VCaP (cell line): ENCODE results near the gene CDC42EP2.

Experiments
- H3K27ac ChIP-seq: fragments of 450-650 bp; 2 replicates; pipeline ENCODE4 v1.5.1; 2017
- TF ChIP-seq, protein P1 (sequence below): fragments of 450-650 bp; conservative IDR thresholded peaks from 2 replicates; pipeline ENCODE4 v1.5.1; 2017; ENCODE audit warnings: mild to moderate bottlenecking, moderate library complexity

The CDC42EP2 gene

DNA sequence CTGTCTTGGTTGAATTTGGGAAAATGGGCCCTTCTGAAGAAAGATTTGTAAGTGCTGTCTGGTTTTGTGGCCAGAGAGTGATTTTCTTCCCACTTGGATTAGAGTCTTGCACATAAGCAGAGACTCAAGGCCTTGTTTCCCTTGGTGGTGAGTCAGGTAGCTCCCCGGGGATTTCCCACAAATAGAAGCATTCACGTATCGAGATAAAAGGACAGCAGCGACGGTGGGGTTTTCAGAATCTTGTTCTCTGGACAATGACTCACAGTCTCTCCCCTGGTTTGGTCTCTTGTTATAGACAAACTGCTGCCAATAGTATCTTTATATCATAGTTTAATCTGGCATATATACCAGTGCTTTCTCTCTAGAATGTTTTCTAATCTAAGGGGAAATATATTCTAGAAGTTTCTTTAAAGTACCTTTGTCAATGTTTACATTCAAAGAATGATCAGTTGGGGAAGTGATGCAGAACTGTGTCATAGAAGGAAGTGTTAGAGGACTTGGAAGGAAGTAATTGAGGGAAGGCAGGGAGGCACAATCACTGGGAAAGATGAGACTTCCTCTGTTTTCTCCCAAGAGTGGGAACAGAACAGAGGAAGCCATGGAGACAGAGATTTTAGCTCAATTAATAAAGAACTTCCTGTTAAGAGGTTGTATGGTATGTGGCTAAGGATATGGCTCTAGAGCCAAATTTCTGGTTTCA, 34.8 kb upstream of the CDC42EP2 start:
- TF ChIP-seq, protein P1, sequence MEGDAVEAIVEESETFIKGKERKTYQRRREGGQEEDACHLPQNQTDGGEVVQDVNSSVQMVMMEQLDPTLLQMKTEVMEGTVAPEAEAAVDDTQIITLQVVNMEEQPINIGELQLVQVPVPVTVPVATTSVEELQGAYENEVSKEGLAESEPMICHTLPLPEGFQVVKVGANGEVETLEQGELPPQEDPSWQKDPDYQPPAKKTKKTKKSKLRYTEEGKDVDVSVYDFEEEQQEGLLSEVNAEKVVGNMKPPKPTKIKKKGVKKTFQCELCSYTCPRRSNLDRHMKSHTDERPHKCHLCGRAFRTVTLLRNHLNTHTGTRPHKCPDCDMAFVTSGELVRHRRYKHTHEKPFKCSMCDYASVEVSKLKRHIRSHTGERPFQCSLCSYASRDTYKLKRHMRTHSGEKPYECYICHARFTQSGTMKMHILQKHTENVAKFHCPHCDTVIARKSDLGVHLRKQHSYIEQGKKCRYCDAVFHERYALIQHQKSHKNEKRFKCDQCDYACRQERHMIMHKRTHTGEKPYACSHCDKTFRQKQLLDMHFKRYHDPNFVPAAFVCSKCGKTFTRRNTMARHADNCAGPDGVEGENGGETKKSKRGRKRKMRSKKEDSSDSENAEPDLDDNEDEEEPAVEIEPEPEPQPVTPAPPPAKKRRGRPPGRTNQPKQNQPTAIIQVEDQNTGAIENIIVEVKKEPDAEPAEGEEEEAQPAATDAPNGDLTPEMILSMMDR, result no peak
- H3K27ac ChIP-seq, result no peak overlapping the region

DNA sequence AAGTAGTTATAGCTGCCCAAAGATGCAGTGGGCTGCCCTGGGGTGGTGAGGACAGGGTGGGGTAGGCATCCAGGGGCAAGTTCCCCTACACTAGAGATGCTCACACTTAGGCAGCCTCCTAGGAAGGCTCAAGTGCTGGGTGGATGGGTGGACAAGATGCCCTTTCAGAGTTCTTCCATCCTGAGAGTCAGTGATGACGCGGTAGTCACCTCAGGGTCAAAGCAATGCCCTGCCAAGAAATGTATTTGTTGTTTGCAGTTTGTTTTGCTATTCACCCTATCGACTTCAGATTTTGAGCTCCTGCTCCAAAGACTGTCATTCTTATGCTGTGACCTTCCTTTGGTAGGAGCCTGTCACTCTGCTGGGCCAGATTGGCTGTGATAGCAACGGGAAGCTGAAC, 34.0 kb upstream of the CDC42EP2 start:
- TF ChIP-seq, protein P1, result no peak
- H3K27ac ChIP-seq, result no peak overlapping the region

DNA sequence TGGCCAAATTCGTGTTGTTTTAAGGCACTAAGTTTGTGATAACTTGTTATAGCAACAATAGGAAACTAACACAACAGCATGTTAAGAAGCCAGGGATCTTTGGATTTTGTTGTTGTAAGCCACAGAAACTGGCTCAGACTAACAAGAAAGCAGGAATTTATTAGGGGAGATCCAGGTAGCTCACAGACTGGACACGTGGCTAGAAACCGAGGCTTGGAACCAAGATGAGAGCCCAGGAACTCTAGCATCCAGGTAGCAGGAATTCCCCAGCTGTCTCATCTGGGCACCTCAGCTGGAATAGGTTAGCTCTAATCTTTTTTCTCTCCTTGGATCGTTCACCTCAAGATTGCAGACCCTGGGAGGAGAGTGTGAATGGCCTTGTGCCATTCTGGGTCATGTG, 28.0 kb upstream of the CDC42EP2 start:
- H3K27ac ChIP-seq, result no peak overlapping the region
- TF ChIP-seq, protein P1, result no peak

DNA sequence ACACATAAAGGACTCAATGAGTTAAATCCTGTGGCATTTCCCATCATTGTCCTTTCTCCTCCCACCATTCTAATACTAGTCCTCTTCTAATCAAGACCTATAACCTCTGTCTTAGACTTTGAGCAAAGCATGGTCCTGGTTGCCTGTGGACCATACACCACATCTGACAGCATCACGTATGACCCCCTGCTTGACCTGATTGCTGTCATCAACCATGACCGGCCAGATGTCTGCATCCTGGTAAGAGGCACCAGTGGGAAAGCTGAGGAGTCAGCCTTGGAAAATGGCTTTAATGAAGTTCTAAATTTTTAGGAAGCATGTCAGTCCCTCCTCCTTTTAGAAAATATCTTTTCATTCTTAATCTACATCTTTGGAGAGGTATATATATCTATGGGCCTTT, 27.1 kb upstream of the CDC42EP2 start:
- no peak overlapping the region for H3K27ac ChIP-seq
- TF ChIP-seq, protein P1, result no peak

DNA sequence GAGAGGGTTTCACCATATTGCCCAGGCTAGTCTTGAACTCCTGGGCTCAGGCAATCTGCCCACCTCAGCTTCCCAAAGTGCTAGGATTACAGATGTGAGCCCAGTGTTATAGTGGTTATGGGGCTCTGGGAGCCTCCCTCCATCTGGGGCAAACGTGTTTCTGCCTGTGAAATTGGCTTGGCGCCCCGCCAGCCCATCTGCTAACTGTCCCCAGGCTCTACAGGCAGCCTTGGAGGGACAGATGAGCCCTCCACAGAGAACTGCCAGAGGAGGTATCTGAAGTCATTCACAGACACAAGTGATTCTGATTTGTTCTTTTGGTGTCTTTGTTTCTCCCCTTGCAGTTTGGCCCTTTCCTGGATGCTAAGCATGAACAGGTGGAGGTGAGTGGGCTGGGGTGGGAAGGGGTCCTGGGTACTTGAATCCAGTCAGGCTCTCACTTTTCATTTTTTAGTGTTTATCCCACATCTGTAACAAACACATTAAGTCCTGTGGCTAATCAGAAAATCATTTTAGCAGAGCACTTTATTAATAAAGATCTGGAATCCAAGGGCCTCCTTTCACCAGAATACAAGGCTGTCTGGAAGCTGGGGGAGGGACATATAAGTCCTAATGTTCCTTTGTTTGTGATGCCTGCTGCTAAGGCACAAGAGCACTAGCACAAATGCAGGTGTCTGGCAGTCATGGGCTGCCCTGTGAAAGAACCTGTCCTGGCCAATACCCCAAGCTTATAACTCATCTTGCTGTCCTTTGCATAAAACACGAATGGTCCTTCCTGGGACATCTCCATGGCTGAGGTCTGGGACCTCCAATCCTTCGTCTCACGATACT, 25.7 kb upstream of the CDC42EP2 start:
- H3K27ac ChIP-seq, result no peak overlapping the region
- TF ChIP-seq, protein P1, result no peak

DNA sequence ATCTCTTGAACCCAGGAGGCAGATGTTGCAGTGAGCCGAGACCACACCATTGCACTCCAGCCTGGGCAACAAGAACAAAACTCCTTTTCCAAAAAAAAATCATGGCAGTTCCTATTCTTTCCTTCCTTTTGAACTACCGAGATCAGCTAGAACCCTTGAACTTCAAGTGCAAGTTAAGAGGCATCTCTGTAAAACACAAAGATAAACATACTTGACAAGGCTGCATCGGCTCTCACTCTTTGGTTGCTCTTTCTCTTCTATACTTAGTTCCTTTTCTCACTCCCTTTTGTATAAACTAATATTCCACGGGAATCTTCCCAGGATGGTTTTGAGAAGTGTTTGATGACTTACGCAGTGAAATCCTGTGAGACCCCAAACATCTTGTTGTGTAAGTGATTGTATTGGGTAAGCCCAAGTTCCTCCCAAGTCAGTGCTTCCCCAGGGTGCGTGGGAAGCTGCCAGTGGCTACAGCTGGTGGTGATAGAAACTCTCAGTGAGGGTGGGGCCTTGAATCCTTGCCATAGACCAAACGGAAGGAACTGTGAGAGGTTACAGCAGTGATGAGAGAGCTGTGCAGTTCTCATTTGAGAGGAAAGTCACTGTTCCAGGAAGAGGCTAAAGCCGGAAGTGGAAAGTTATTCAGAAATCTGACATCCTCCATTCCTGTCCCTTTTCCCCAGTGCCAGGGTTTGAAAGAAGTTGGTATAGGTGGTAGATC, 24.1 kb upstream of the CDC42EP2 start:
- H3K27ac ChIP-seq, result no peak overlapping the region
- TF ChIP-seq, protein P1, result no peak

DNA sequence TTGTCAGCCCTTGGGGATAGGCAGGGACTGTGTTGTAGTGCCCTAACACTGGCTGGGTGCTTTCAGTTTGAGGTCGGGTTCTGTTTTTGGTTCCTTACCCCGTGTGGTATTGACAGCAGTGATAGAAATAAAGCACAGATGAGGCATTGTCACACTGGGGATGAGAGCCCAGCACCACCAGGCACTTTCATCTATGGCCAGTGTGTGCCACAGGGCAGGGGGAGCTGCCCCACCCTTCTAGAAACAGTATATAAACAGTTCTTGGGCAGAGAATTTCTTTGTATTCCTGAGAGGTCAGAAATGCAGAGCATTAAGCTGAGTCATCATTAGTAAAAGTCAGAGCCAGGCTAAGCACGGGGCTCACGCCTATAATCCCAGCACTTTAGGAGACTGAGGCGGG, 23.1 kb upstream of the CDC42EP2 start:
- no peak overlapping the region for H3K27ac ChIP-seq

More for the DNA sequence above, 23.1 kb upstream of the CDC42EP2 start:
- TF ChIP-seq, protein P1, result no peak
